IMR-90 (cell line): Measurements from ENCODE around the gene CCDC171. TPM values are rescaled to one million over a fixed set of nuclear protein-coding genes. Genes with fewer than 3 reads are reported as not detected.

ENCODE experiments used
- ATAC-seq: fragments of 200-7000 bp; cut with Tn5 transposase; 2 replicates; pipeline ENCODE4 v1.9.1; 2020; ENCODE audit warnings: low read depth, mild to moderate bottlenecking, moderate library complexity
- BruUV-seq: library from RNA; stranded (reverse); fragments of 400-500 nt; replicated peaks from 2 replicates; lab custom pipeline; 2021; lab: Mats Ljungman, UMichigan
- CTCF ChIA-PET: fragments of 300-600 bp; formaldehyde crosslinking; extraction: SDS; loops from one replicate; lab custom pipeline; 2021; ENCODE audit warnings: antibody characterized with exemption; lab: Yijun Ruan, JAX
- POLR2A ChIA-PET: fragments of 300-600 bp; sonication (Branson Sonifier 250); formaldehyde crosslinking; loops from one replicate; lab custom pipeline; 2022; ENCODE audit warnings: antibody characterized with exemption; ENCODE audit not compliant: unreplicated experiment; lab: Charles Lee
- DNase-seq: peaks from one replicate; pipeline ENCODE4 v3.0.0; 2013
- H2AFZ ChIP-seq: replicated peaks from 2 replicates; pipeline ENCODE3; 2013; ENCODE audit warnings: low read length, mild to moderate bottlenecking; ENCODE audit not compliant: poor library complexity
- H2AK5ac ChIP-seq: 2 replicates; pipeline ENCODE4 v1.6.1; 2013; ENCODE audit warnings: low read depth, low read length, inconsistent platforms
- H2AK9ac ChIP-seq: replicated peaks from 2 replicates; pipeline ENCODE3; 2013; ENCODE audit warnings: mild to moderate bottlenecking, low read depth, low read length, moderate library complexity; ENCODE audit not compliant: poor library complexity
- H2BK120ac ChIP-seq: 2 replicates; pipeline ENCODE4 v1.6.1; 2013; ENCODE audit warnings: low read depth, low read length, inconsistent platforms
- H2BK15ac ChIP-seq: 3 replicates; pipeline ENCODE4 v1.6.1; 2013; ENCODE audit warnings: low read depth, low read length, inconsistent platforms
- H2BK20ac ChIP-seq: 2 replicates; pipeline ENCODE4 v1.6.1; 2013; ENCODE audit warnings: low read depth, mild to moderate bottlenecking, inconsistent platforms, low read length, moderate library complexity
- H2BK5ac ChIP-seq: 2 replicates; pipeline ENCODE4 v1.6.1; 2013; ENCODE audit warnings: mild to moderate bottlenecking, low read depth, low read length, inconsistent platforms; ENCODE audit not compliant: poor library complexity, severe bottlenecking
- H3K14ac ChIP-seq: replicated peaks from 2 replicates; pipeline ENCODE4 v1.6.1; 2013; ENCODE audit warnings: low read depth, low read length, inconsistent platforms
- H3K18ac ChIP-seq: 2 replicates; pipeline ENCODE4 v1.6.1; 2013; ENCODE audit warnings: low read depth, low read length, control low read depth
- H3K23ac ChIP-seq: 2 replicates; pipeline ENCODE4 v1.6.1; 2013; ENCODE audit warnings: low read depth, low read length, inconsistent platforms
- H3K27ac ChIP-seq: 2 replicates; pipeline ENCODE4 v1.5.1; 2013; ENCODE audit warnings: mild to moderate bottlenecking, control low read depth, low read length; ENCODE audit not compliant: insufficient read depth
- H3K27me3 ChIP-seq: 2 replicates; pipeline ENCODE4 v1.6.1; 2013; ENCODE audit warnings: low read length; ENCODE audit not compliant: control insufficient read depth, insufficient read depth
- H3K36me3 ChIP-seq: 2 replicates; pipeline ENCODE4 v1.6.1; 2013; ENCODE audit warnings: low read length, mixed read lengths; ENCODE audit not compliant: control insufficient read depth, insufficient read depth
- H3K4ac ChIP-seq: 2 replicates; pipeline ENCODE4 v1.6.1; 2013; ENCODE audit warnings: low read depth, low read length, inconsistent platforms
- H3K4me1 ChIP-seq: 2 replicates; pipeline ENCODE4 v1.6.1; 2013; ENCODE audit warnings: low read length, mixed read lengths; ENCODE audit not compliant: control insufficient read depth, insufficient read depth
- H3K4me2 ChIP-seq: 2 replicates; pipeline ENCODE4 v1.6.1; 2013; ENCODE audit warnings: low read depth, mild to moderate bottlenecking, control low read depth, low read length, moderate library complexity
- H3K4me3 ChIP-seq: 2 replicates; pipeline ENCODE4 v1.5.1; 2013; ENCODE audit warnings: low read depth, mild to moderate bottlenecking, control low read depth, low read length, moderate library complexity; ENCODE audit not compliant: insufficient read depth
- H3K56ac ChIP-seq: 2 replicates; pipeline ENCODE4 v1.6.1; 2013; ENCODE audit warnings: low read length, inconsistent platforms; ENCODE audit not compliant: insufficient read depth; ENCODE audit errors: extremely low read depth
- H3K79me1 ChIP-seq, 2 experiments: 2 replicates each; pipeline ENCODE4 v1.6.1; 2013; ENCODE audit warnings: low read length in 2 of 2, inconsistent platforms in 1 of 2, low read depth in 1 of 2
- H3K9ac ChIP-seq: 2 replicates; pipeline ENCODE4 v1.6.1; 2013; ENCODE audit warnings: low read depth, low read length, control low read depth
- H3K9me1 ChIP-seq: 2 replicates; pipeline ENCODE4 v1.6.1; 2013; ENCODE audit warnings: low read length, inconsistent platforms; ENCODE audit not compliant: insufficient read depth
- H3K9me3 ChIP-seq: 2 replicates; pipeline ENCODE4 v1.6.1; 2013; ENCODE audit warnings: low read length; ENCODE audit not compliant: control insufficient read depth, insufficient read depth
- H4K20me1 ChIP-seq: 2 replicates; pipeline ENCODE4 v1.6.1; 2013; ENCODE audit warnings: low read length, inconsistent platforms; ENCODE audit not compliant: insufficient read depth
- H4K5ac ChIP-seq: 2 replicates; pipeline ENCODE4 v1.6.1; 2013; ENCODE audit warnings: mild to moderate bottlenecking, low read depth, low read length, control low read depth
- H4K8ac ChIP-seq, 2 experiments: 2 replicates each; pipeline ENCODE4 v1.6.1; 2013; ENCODE audit warnings: low read depth in 2 of 2, low read length in 2 of 2, control low read depth in 1 of 2, inconsistent platforms in 1 of 2
- H4K91ac ChIP-seq: 2 replicates; pipeline ENCODE4 v1.6.1; 2013; ENCODE audit warnings: low read depth, low read length, inconsistent platforms; ENCODE audit not compliant: insufficient read depth
- CEBPB ChIP-seq: IDR thresholded peaks from 2 replicates; pipeline ENCODE4 v1.6.1; 2012; ENCODE audit warnings: low read depth, low read length, improper control_type of control experiment
- RFX5 ChIP-seq: IDR thresholded peaks from 2 replicates; pipeline ENCODE4 v1.8.0; 2012; ENCODE audit warnings: low read depth, mild to moderate bottlenecking, low read length, moderate library complexity
- WGBS, 2 experiments: methylation state at CpG; one replicate each; pipeline versions ENCODE4 v1.1.5 to v1.1.7; 2013; ENCODE audit warnings: missing lambda C conversion rate in 2 of 2; ENCODE audit not compliant: insufficient read length in 1 of 2; ENCODE audit errors: extremely low coverage in 2 of 2; 5-methylcytosine and 5-hydroxymethylcytosine counted together
- dilution Hi-C: fragments of 300-500 bp; cut with HindIII; formaldehyde crosslinking; loops from one replicate; pipeline ENCODE4 v1.14.3; 2018; ENCODE audit warnings: low sequenced_read_pairs; ENCODE audit not compliant: unreplicated experiment
- in situ Hi-C: fragments of 300-500 bp; cut with MboI; formaldehyde crosslinking; loops from 3 replicates; pipeline ENCODE4 v1.14.3; 2019; ENCODE audit warnings: low sequenced_read_pairs, inconsistent platforms, mixed read lengths
- intact Hi-C: fragments of 100-400 bp; cut with micrococcal nuclease; formaldehyde crosslinking; loops from 2 replicates; pipeline ENCODE4 v1.10.0; 2022
- polyA plus RNA-seq, 3 experiments: library from polyadenylated mRNA; depleted of rRNA; stranded (reverse); fragments of >200 nt; gene quantifications; 2 replicates each; pipeline ENCODE4 v1.2.3, GENCODE V29; 2012; ENCODE audit warnings: low replicate concordance in 1 of 3
- total RNA-seq: library from RNA; depleted of rRNA; stranded (reverse); fragments of >200 nt; gene quantifications from 2 replicates; pipeline ENCODE4 v1.2.3, GENCODE V29; 2012

The CCDC171 gene
- total and polyA plus RNA-seq, 2 of the 4 experiments (the other 2 are of a cell fraction): 0.63 to 2.2 TPM

DNA sequence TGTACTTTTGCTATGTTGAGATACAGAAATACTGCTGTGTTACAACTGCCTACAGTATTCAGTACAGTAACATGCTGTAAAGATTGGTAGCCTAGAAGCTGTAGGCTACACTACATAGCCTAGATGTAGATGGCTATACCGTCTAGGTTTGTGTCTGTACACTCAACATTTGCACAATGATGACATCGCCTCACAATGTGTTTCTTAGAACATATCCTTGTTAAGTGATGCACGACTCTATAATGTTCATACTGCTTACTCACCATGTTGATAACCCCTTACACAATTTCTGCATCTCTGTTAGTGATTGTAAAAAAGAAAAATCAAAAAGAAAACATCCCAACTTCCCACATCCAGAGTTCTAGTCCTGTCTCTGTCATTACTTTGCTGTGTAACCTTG, 450.0 kb downstream of the CCDC171 start:
- Histone ChIP-seq H3K4ac (peak overlapping the region; percentile 64; the same call in 1 of the 2 replicates), H4K5ac (no peak overlapping the region), H3K14ac (peak overlapping the region; percentile 30; the same call in 1 of the 2 replicates), H2AFZ (no peak overlapping the region), H3K9me3 (no peaks in the 10 kb centered on the region), H3K36me3 (no peaks in the 10 kb centered on the region), H3K9me1 (peaks cover 11% of the 10 kb centered on the region), H3K56ac (no peak overlapping the region), H2BK120ac (peak overlapping the region; percentile 54; the same call in 1 of the 2 replicates), H2BK15ac (peak overlapping the region; percentile 10; the same call in 2 of the 3 replicates), H3K9ac (no peak overlapping the region), H4K91ac (no peak overlapping the region), H2AK5ac (peak overlapping the region; percentile 84), H2BK5ac (peak overlapping the region; percentile 55), H3K27ac (no peak overlapping the region), H4K20me1 (no peaks in the 10 kb centered on the region), H2BK20ac (peak overlapping the region; percentile 65; the same call in 1 of the 2 replicates), H3K18ac (peak overlapping the region; percentile 64; the same call in 1 of the 2 replicates), H2AK9ac (no peak overlapping the region), H3K79me1 (no peaks in the 10 kb centered on the region; a peak in 1 of 4 replicates), H4K8ac (peak overlapping the region; percentile 52 to 71; a peak in 1 of 4 replicates), H3K4me3 (no peak overlapping the region), H3K23ac (no peak overlapping the region), H3K4me2 (no peak overlapping the region), H3K27me3 (no peaks in the 10 kb centered on the region), H3K4me1 (peaks cover 7% of the 10 kb centered on the region)
- in situ Hi-C loops: no loop called here
- dilution Hi-C loops: no loop called here
- no TSS peak for BruUV-seq
- intact Hi-C loops: no loop called here
- CTCF ChIA-PET: no interaction called here
- ATAC-seq: no peak
- POLR2A ChIA-PET: no interaction called here
- peak; percentile 79 for DNase-seq
- TF ChIP-seq CEBPB (peak; percentile 66), RFX5 (no peak)
- no CpG with 5 or more reads among the region's 3 CpGs for WGBS, 2 experiments
